Measurements from ENCODE around the gene DSCAM.

The DSCAM gene

DNA sequence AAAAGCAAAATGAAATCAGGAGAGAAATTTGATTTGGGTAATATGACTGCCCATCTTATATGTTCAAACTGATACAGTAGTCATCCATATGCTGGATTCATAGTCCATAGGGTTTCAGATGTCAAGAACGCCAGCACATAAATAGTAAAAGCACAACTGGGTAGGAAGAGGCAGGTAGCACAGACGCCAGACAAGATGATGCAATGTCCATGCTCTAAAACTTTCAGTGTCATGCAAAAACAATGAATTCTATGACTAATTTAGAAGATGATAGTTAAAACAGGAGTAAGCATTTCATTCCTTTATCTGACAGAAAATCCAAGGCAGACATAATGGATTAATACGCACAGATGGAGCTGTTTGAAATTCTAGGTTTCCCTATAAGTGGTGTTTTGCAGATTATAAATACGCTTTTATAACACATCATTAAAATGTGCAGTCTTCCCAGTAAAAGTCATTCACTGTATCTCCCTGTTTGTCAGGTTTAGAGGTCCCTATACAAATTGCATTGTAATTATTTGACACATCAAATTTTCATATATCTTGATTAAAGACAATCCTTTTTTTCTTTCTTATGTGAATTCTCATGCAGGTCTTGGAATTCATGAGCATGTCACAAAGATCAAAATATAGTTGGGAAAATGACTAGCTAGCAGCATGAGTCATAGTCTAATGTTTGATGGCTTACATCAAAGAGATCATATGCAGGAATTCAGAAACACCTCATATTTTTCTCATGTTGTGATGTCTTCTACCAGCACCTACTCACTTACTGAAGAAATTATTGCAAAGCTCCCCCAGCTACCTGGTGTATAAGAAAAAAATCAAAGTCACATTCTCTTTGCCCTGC is 139.9 kb downstream of the DSCAM start:
- TF ChIP-seq, protein P1, sequence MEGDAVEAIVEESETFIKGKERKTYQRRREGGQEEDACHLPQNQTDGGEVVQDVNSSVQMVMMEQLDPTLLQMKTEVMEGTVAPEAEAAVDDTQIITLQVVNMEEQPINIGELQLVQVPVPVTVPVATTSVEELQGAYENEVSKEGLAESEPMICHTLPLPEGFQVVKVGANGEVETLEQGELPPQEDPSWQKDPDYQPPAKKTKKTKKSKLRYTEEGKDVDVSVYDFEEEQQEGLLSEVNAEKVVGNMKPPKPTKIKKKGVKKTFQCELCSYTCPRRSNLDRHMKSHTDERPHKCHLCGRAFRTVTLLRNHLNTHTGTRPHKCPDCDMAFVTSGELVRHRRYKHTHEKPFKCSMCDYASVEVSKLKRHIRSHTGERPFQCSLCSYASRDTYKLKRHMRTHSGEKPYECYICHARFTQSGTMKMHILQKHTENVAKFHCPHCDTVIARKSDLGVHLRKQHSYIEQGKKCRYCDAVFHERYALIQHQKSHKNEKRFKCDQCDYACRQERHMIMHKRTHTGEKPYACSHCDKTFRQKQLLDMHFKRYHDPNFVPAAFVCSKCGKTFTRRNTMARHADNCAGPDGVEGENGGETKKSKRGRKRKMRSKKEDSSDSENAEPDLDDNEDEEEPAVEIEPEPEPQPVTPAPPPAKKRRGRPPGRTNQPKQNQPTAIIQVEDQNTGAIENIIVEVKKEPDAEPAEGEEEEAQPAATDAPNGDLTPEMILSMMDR (IDR thresholded peaks at IDR 0.05; ENCODE audit: low read depth, low read length): no peak
- no peak overlapping the region for H3K4me3 ChIP-seq (replicated peaks in 1 of 2; ENCODE audit: low read depth in 2 of 2, low read length in 2 of 2)
- DNase-seq (ENCODE audit: low read depth in 2 of 2): no peak

DNA sequence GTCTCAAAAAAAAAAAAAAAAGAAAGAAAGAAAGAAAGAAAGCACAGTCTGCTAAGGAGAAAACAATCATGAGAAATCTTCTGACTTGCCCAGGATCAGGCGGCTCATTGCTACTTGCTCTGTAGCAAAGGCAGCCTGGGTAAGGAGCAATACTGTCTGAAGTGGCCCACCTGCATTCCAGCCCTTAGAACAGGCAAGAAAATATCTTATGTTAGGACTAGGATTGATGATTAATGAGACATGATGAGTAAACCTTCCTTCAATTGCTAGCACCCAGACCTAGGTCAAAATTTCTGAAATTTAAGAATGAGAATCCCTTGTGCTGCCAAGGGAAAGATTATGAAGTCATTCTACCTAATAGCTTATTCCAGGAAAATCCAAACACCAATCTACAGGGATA is 140.8 kb downstream of the DSCAM start:
- no peak for DNase-seq (ENCODE audit: low read depth in 2 of 2)
- H3K4me3 ChIP-seq (replicated peaks in 1 of 2; ENCODE audit: low read depth in 2 of 2, low read length in 2 of 2): no peak overlapping the region
- TF ChIP-seq, protein P1 (IDR thresholded peaks at IDR 0.05; ENCODE audit: low read depth, low read length): no peak

DNA sequence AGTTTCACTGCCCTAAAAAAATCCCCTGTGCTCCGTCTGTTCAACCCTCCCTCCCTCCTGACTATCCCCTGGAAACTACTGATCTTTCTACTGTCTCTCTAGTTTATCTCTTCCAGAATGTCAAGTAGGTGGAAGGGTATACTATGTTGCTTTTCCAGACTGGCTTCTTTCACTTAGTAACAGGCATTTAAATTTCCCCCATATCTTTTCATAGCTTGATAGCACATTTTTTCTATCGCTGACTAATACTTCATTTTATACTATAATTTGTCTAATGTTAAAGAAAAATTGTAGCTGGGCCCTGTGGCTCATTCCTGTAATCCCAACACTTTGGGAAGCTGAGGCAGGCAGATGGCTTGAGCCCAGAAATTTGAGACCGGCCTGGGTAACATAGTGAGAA is 142.8 kb downstream of the DSCAM start:
- no peak for DNase-seq (ENCODE audit: low read depth in 2 of 2)
- no peak overlapping the region for H3K4me3 ChIP-seq (replicated peaks in 1 of 2; ENCODE audit: low read depth in 2 of 2, low read length in 2 of 2)
- TF ChIP-seq, protein P1 (IDR thresholded peaks at IDR 0.05; ENCODE audit: low read depth, low read length): no peak

DNA sequence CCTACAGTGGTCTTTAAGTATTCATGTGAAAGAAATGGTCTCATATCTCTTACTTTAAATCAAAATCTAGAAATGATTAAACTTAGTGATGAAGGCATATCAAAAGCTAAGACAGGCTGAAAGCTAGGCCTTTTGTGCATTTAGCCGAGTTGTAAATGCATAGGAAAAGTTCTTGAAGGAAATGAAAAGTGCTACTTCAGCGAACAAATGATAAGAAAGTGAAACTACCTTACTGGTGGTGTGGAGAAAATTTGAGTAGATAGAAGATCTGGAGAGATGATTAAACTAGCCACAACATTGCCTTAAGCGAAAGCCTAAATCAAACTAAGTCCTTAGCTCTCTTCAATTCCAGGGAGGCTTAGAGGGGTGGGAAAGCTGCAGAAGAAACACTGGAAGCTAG is 147.6 kb downstream of the DSCAM start:
- H3K4me3 ChIP-seq (replicated peaks in 1 of 2; ENCODE audit: low read depth in 2 of 2, low read length in 2 of 2): no peak overlapping the region
- TF ChIP-seq, protein P1 (IDR thresholded peaks at IDR 0.05; ENCODE audit: low read depth, low read length): no peak
- DNase-seq (ENCODE audit: low read depth in 2 of 2): no peak

DNA sequence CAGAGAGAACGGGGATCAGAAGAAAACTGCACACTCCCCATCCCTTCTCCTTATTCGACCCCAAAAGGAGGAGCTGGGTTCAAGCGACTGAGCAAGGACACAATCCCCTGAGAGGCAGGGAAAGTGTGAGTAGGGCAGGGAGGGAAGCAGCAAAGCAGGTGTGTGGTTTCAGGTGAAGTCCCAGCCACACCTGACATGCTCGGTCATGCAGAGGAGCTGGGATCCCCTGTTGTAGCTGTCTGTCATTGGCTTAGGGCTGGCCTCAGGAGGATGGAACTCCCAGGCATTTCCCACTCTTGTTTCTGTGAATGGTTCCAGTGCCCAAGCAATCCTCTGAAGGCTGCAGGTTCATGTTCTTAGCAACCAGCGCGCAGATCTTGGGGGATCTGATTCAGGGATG is 150.7 kb downstream of the DSCAM start:
- no peak for DNase-seq (ENCODE audit: low read depth in 2 of 2)
- TF ChIP-seq, protein P1 (IDR thresholded peaks at IDR 0.05; ENCODE audit: low read depth, low read length): no peak
- H3K4me3 ChIP-seq (replicated peaks in 1 of 2; ENCODE audit: low read depth in 2 of 2, low read length in 2 of 2): no peak overlapping the region

DNA sequence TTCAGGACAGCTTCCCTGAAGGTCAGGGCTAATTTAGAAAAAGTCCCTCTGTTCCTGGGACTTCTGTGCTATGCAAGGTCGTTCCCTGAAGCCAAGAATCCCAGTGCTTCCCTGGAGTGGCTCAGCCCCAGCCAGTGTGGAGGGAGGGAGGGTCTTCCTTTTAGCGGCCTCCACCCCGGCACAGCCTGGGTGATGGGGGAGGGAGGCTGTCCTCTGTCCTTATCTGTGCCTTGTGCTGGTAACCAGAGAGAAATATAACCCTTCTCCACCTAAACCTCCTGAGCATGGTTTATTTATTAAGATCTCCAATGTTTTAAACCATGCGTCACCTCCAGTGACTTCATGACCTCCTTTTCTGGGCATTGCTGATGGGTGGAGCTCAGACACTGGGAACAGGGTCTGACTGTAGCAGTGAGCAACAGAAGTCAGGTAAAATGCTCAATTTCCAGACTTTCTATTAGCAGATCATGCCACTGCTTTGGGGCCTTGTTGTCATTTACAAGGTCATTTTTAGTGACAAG is 157.1 kb downstream of the DSCAM start:
- no peak overlapping the region for H3K4me3 ChIP-seq (replicated peaks in 1 of 2; ENCODE audit: low read depth in 2 of 2, low read length in 2 of 2)
- no peak for DNase-seq (ENCODE audit: low read depth in 2 of 2)
- TF ChIP-seq, protein P1 (IDR thresholded peaks at IDR 0.05; ENCODE audit: low read depth, low read length): no peak
